HepG2 (cell line): ENCODE measurements around the gene OSBPL2. TPM values are rescaled to one million over a fixed set of nuclear protein-coding genes. Genes with fewer than 3 reads are reported as not detected.

Source experiments
- ARNTL ChIP-seq: sonication (generic); formaldehyde crosslinking; IDR thresholded peaks from 2 replicates; pipeline ENCODE4 v1.4.0; 2020; ENCODE audit warnings: mild to moderate bottlenecking, missing genetic modification reagents
- HOXA7 ChIP-seq: sonication (generic); formaldehyde crosslinking; IDR thresholded peaks from 2 replicates; pipeline ENCODE4 v1.8.1; 2022; ENCODE audit warnings: mild to moderate bottlenecking, missing genetic modification reagents, moderate library complexity
- MAFG ChIP-seq: sonication (generic); formaldehyde crosslinking; IDR thresholded peaks from 2 replicates; pipeline ENCODE4 v1.5.1; 2020; ENCODE audit warnings: mild to moderate bottlenecking, missing genetic modification reagents
- ZNF180 ChIP-seq: sonication (generic); formaldehyde crosslinking; IDR thresholded peaks from 2 replicates; pipeline ENCODE4 v1.4.0; 2020; ENCODE audit warnings: low read depth, missing genetic modification reagents, borderline replicate concordance
- ZNF292 ChIP-seq: sonication (generic); formaldehyde crosslinking; IDR thresholded peaks from 2 replicates; pipeline ENCODE4 v1.8.1; 2022; ENCODE audit warnings: mild to moderate bottlenecking, low read depth, missing genetic modification reagents, borderline replicate concordance
- ZNF556 ChIP-seq: sonication (generic); formaldehyde crosslinking; IDR thresholded peaks from 2 replicates; pipeline ENCODE4 v1.4.0; 2020; ENCODE audit warnings: mild to moderate bottlenecking, missing genetic modification reagents, borderline replicate concordance
- ZNF720 ChIP-seq: sonication (generic); formaldehyde crosslinking; IDR thresholded peaks from 2 replicates; pipeline ENCODE4 v1.4.0; 2020; ENCODE audit warnings: missing genetic modification reagents
- ZNF780A ChIP-seq: sonication (generic); formaldehyde crosslinking; IDR thresholded peaks from 2 replicates; pipeline ENCODE4 v1.8.0; 2022; ENCODE audit warnings: mild to moderate bottlenecking, missing genetic modification reagents, moderate library complexity
- ZNF879 ChIP-seq: sonication (generic); formaldehyde crosslinking; IDR thresholded peaks from 2 replicates; pipeline ENCODE4 v1.8.1; 2023; ENCODE audit warnings: missing genetic modification reagents
- ZSCAN25 ChIP-seq: sonication (generic); formaldehyde crosslinking; IDR thresholded peaks from 2 replicates; pipeline ENCODE4 v1.8.0; 2022; ENCODE audit warnings: mild to moderate bottlenecking, missing genetic modification reagents
- polyA plus RNA-seq, 8 experiments: library from polyadenylated mRNA; depleted of rRNA in 3 of 8; stranded (reverse) in 7 of 8; unstranded in 1 of 8; fragments of >200 nt; fragmentation: Illumina TruSeq in 4 of 8; extraction: Trizol in 4 of 8; gene quantifications; 2 replicates each; pipeline versions ENCODE4 v1.2.1 to v1.2.3, GENCODE V29; 2011 to 2016; ENCODE audit warnings: low read depth in 4 of 8, missing spikeins in 1 of 8, mixed read lengths in 1 of 8; ENCODE audit not compliant: insufficient read depth in 1 of 8
- total RNA-seq, 5 experiments: library from RNA; depleted of rRNA; stranded (reverse); fragments of >200 nt; fragmentation: Illumina TruSeq; extraction: Trizol; gene quantifications; 2 replicates each; pipeline ENCODE4 v1.2.3, GENCODE V29; 2016; ENCODE audit warnings: low read depth in 1 of 5
- TF ChIP-seq, protein P1 (sequence below): IDR thresholded peaks from 2 replicates; pipeline ENCODE4 v1.6.1; 2016; ENCODE audit warnings: mild to moderate bottlenecking, missing biosample characterization, missing genetic modification reagents
- TF ChIP-seq, protein P2 (sequence below): sonication (generic); formaldehyde crosslinking; IDR thresholded peaks from 2 replicates; pipeline ENCODE4 v1.8.0; 2022; ENCODE audit warnings: mild to moderate bottlenecking, missing genetic modification reagents, moderate library complexity
- TF ChIP-seq, protein P3 (sequence below): sonication (generic); formaldehyde crosslinking; IDR thresholded peaks from 2 replicates; pipeline ENCODE4 v1.4.0; 2020; ENCODE audit warnings: mild to moderate bottlenecking, missing genetic modification reagents
- TF ChIP-seq, protein P4 (sequence below): sonication (generic); formaldehyde crosslinking; IDR thresholded peaks from 2 replicates; pipeline ENCODE4 v1.5.0; 2020; ENCODE audit warnings: missing genetic modification reagents
- TF ChIP-seq, protein P5 (sequence below): sonication (generic); formaldehyde crosslinking; IDR thresholded peaks from 2 replicates; pipeline ENCODE4 v1.9.0; 2022; ENCODE audit warnings: missing genetic modification reagents, mild to moderate bottlenecking, borderline replicate concordance
- TF ChIP-seq, protein P6 (sequence below): sonication (generic); formaldehyde crosslinking; IDR thresholded peaks from 2 replicates; pipeline ENCODE4 v1.4.0; 2020; ENCODE audit warnings: missing genetic modification reagents, borderline replicate concordance
- TF ChIP-seq, protein P7 (sequence below): fragments of 450-650 bp; IDR thresholded peaks from 2 replicates; pipeline ENCODE4 v1.6.1; 2017; ENCODE audit warnings: mild to moderate bottlenecking

OSBPL2 gene
- total and polyA plus RNA-seq, 2 of the 13 experiments (the other 11 are each of a cell fraction or from before 2014, with no cell fraction given): 18.5 to 37.4 TPM

DNA sequence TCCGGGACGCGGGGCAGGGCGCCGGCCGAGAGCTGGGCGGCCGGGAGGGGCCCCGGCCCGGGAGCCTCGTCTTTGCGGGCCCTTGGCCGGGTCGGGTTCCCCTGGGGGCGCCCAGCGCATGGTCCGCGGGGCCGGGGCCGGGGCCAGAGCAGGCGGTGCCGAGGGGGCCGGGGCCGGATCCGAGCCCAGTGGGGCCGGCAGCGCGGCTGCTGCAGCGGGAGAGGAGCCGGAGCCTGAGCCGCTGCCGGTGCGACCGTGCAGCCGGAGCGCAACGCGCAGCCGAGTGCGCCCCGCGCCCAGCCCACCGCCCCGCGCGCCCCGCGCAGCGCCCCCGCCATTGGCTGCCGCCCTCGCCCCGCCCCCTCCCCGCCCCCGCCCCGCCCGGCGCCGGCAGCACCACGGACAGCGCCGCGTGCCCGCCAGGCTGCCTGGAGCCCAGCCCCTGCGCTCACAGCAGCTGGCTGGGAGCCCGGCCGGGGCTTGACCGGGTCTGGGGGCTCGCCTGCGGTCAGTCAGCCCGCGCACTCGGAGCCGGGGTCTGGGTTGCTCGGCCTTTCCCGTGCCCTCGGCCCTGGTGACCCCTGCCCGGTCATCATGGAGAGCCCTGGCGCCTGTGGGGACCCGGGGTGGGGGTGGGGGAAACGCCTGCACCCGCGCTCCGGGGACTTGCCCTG is 18.2 kb upstream of the OSBPL2 start, which contains the start of gene HRH3 (continued):
- TF ChIP-seq MAFG (CRISPR knock-in tag): no peak
- TF ChIP-seq ZNF556: no peak
- TF ChIP-seq ARNTL (CRISPR knock-in tag): peak; percentile 73
- TF ChIP-seq, protein P1, sequence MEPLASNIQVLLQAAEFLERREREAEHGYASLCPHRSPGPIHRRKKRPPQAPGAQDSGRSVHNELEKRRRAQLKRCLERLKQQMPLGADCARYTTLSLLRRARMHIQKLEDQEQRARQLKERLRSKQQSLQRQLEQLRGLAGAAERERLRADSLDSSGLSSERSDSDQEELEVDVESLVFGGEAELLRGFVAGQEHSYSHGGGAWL: peak; percentile 93
- TF ChIP-seq, protein P2, sequence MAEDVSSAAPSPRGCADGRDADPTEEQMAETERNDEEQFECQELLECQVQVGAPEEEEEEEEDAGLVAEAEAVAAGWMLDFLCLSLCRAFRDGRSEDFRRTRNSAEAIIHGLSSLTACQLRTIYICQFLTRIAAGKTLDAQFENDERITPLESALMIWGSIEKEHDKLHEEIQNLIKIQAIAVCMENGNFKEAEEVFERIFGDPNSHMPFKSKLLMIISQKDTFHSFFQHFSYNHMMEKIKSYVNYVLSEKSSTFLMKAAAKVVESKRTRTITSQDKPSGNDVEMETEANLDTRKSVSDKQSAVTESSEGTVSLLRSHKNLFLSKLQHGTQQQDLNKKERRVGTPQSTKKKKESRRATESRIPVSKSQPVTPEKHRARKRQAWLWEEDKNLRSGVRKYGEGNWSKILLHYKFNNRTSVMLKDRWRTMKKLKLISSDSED (CRISPR knock-in tag): no peak
- no peak for TF ChIP-seq ZSCAN25 (CRISPR knock-in tag)
- TF ChIP-seq, protein P3, sequence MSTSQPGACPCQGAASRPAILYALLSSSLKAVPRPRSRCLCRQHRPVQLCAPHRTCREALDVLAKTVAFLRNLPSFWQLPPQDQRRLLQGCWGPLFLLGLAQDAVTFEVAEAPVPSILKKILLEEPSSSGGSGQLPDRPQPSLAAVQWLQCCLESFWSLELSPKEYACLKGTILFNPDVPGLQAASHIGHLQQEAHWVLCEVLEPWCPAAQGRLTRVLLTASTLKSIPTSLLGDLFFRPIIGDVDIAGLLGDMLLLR (CRISPR knock-in tag): peak; percentile 94
- TF ChIP-seq, protein P4, sequence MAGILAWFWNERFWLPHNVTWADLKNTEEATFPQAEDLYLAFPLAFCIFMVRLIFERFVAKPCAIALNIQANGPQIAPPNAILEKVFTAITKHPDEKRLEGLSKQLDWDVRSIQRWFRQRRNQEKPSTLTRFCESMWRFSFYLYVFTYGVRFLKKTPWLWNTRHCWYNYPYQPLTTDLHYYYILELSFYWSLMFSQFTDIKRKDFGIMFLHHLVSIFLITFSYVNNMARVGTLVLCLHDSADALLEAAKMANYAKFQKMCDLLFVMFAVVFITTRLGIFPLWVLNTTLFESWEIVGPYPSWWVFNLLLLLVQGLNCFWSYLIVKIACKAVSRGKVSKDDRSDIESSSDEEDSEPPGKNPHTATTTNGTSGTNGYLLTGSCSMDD (CRISPR knock-in tag): no peak
- TF ChIP-seq, protein P5, sequence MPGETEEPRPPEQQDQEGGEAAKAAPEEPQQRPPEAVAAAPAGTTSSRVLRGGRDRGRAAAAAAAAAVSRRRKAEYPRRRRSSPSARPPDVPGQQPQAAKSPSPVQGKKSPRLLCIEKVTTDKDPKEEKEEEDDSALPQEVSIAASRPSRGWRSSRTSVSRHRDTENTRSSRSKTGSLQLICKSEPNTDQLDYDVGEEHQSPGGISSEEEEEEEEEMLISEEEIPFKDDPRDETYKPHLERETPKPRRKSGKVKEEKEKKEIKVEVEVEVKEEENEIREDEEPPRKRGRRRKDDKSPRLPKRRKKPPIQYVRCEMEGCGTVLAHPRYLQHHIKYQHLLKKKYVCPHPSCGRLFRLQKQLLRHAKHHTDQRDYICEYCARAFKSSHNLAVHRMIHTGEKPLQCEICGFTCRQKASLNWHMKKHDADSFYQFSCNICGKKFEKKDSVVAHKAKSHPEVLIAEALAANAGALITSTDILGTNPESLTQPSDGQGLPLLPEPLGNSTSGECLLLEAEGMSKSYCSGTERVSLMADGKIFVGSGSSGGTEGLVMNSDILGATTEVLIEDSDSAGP (CRISPR knock-in tag): no peak
- TF ChIP-seq ZNF720 (CRISPR knock-in tag): no peak
- TF ChIP-seq ZNF879 (CRISPR knock-in tag): no peak
- TF ChIP-seq ZNF180: no peak
- TF ChIP-seq, protein P6, sequence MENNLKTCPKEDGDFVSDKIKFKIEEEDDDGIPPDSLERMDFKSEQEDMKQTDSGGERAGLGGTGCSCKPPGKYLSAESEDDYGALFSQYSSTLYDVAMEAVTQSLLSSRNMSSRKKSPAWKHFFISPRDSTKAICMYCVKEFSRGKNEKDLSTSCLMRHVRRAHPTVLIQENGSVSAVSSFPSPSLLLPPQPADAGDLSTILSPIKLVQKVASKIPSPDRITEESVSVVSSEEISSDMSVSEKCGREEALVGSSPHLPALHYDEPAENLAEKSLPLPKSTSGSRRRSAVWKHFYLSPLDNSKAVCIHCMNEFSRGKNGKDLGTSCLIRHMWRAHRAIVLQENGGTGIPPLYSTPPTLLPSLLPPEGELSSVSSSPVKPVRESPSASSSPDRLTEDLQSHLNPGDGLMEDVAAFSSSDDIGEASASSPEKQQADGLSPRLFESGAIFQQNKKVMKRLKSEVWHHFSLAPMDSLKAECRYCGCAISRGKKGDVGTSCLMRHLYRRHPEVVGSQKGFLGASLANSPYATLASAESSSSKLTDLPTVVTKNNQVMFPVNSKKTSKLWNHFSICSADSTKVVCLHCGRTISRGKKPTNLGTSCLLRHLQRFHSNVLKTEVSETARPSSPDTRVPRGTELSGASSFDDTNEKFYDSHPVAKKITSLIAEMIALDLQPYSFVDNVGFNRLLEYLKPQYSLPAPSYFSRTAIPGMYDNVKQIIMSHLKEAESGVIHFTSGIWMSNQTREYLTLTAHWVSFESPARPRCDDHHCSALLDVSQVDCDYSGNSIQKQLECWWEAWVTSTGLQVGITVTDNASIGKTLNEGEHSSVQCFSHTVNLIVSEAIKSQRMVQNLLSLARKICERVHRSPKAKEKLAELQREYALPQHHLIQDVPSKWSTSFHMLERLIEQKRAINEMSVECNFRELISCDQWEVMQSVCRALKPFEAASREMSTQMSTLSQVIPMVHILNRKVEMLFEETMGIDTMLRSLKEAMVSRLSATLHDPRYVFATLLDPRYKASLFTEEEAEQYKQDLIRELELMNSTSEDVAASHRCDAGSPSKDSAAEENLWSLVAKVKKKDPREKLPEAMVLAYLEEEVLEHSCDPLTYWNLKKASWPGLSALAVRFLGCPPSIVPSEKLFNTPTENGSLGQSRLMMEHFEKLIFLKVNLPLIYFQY (CRISPR knock-in tag): peak; percentile 83
- TF ChIP-seq ZNF780A (CRISPR knock-in tag): no peak
- no peak for TF ChIP-seq HOXA7 (CRISPR knock-in tag)
- no peak for TF ChIP-seq ZNF292 (CRISPR knock-in tag)
- TF ChIP-seq, protein P7, sequence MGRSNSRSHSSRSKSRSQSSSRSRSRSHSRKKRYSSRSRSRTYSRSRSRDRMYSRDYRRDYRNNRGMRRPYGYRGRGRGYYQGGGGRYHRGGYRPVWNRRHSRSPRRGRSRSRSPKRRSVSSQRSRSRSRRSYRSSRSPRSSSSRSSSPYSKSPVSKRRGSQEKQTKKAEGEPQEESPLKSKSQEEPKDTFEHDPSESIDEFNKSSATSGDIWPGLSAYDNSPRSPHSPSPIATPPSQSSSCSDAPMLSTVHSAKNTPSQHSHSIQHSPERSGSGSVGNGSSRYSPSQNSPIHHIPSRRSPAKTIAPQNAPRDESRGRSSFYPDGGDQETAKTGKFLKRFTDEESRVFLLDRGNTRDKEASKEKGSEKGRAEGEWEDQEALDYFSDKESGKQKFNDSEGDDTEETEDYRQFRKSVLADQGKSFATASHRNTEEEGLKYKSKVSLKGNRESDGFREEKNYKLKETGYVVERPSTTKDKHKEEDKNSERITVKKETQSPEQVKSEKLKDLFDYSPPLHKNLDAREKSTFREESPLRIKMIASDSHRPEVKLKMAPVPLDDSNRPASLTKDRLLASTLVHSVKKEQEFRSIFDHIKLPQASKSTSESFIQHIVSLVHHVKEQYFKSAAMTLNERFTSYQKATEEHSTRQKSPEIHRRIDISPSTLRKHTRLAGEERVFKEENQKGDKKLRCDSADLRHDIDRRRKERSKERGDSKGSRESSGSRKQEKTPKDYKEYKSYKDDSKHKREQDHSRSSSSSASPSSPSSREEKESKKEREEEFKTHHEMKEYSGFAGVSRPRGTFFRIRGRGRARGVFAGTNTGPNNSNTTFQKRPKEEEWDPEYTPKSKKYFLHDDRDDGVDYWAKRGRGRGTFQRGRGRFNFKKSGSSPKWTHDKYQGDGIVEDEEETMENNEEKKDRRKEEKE: no peak
